ENCODE measurements around the gene ATP2C1. TPM values are rescaled to one million over a fixed set of nuclear protein-coding genes. Genes with fewer than 3 reads are reported as not detected.

Gene ATP2C1
- total and polyA plus RNA-seq, 2 donors (not counting 1 experiment from before 2014, with no cell fraction given) = 23.9 to 59.2 TPM

DNA sequence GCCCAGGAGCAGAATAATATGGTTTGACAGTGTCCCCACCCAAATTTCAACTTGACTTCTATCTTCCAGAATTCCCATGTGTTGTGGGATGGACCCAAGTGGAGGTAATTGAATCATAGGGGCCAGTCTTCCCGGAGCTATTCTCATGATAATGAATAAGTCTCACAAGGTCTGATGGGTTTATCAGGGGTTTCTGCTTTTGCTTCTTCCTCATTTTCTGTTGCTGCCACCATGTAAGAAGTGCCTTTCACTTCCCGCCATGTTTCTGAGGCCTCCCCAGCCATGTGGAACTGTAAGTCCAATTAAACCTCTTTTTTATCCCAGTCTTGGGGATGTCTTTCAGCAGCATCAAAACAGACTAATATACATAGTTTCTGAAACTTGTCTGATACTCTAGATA lies 28.4 kb upstream of the ATP2C1 start:
- peaks cover 6% of the 10 kb centered on the region for H3K27me3 Mint-ChIP-seq
- no peaks in the 10 kb centered on the region for H3K9me3 Mint-ChIP-seq (ENCODE audit: insufficient read depth)
- no peak overlapping the region for H3K27ac Mint-ChIP-seq
- Histone ChIP-seq H3K9ac (ENCODE audit: low read length) (no peak overlapping the region), H3K36me3 (replicated peaks in 1 of 2; ENCODE audit: control extremely low read depth in 1 of 2, control insufficient read depth in 1 of 2, extremely low read depth in 1 of 2, insufficient read depth in 2 of 2, low read length in 1 of 2) (no peaks in the 10 kb centered on the region), H3K4me1 (ENCODE audit: control insufficient read depth in 2 of 2, insufficient read depth in 2 of 2, low read length in 2 of 2) (no peaks in the 10 kb centered on the region), H2AFZ (ENCODE audit: insufficient read depth, low read depth, low read length, poor library complexity, severe bottlenecking) (no peak overlapping the region), H3K9me3 (ENCODE audit: control extremely low read depth in 1 of 3, control insufficient read depth in 2 of 3, insufficient read depth in 1 of 3, low read length in 2 of 3) (no peaks in the 10 kb centered on the region), H3K79me2 (ENCODE audit: control insufficient read depth, insufficient read depth, low read length) (no peaks in the 10 kb centered on the region), H4K20me1 (ENCODE audit: control insufficient read depth, insufficient read depth, low read length, poor library complexity, severe bottlenecking) (no peaks in the 10 kb centered on the region), H3K4me2 (replicated peaks; ENCODE audit: low read depth, low read length, poor library complexity, severe bottlenecking) (no peak overlapping the region), H3K27me3 (replicated peaks in 1 of 4; ENCODE audit: control extremely low read depth in 1 of 4, control insufficient read depth in 3 of 4, insufficient read depth in 4 of 4, low read length in 3 of 4) (peaks cover 0 to 5% (median 0%) of the 10 kb centered on the region in 4 experiments), H3K27ac (ENCODE audit: low read length in 2 of 2) (no peak overlapping the region), H3K4me3 (ENCODE audit: control extremely low read depth in 1 of 5, extremely low read depth in 1 of 5, insufficient read depth in 1 of 5, low read depth in 2 of 5, low read length in 4 of 5) (no peak overlapping the region)
- ChIA-PET POLR2A (no interaction called here), CTCF (no interaction called here)
- intact Hi-C loops (cut with micrococcal nuclease) = no loop called here
- TF ChIP-seq EZH2 (IDR thresholded peaks at IDR 0.05; ENCODE audit: borderline replicate concordance, insufficient read depth, low read depth, low read length, poor library complexity, severe bottlenecking) = no peak
- TF ChIP-seq, protein P1, sequence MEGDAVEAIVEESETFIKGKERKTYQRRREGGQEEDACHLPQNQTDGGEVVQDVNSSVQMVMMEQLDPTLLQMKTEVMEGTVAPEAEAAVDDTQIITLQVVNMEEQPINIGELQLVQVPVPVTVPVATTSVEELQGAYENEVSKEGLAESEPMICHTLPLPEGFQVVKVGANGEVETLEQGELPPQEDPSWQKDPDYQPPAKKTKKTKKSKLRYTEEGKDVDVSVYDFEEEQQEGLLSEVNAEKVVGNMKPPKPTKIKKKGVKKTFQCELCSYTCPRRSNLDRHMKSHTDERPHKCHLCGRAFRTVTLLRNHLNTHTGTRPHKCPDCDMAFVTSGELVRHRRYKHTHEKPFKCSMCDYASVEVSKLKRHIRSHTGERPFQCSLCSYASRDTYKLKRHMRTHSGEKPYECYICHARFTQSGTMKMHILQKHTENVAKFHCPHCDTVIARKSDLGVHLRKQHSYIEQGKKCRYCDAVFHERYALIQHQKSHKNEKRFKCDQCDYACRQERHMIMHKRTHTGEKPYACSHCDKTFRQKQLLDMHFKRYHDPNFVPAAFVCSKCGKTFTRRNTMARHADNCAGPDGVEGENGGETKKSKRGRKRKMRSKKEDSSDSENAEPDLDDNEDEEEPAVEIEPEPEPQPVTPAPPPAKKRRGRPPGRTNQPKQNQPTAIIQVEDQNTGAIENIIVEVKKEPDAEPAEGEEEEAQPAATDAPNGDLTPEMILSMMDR (IDR thresholded peaks at IDR 0.05) = no peak
- DNase-seq = no peak
- H3K4me1 Mint-ChIP-seq = no peaks in the 10 kb centered on the region
- no CpG with 5 or more reads among the region's 2 CpGs for WGBS (ENCODE audit: insufficient coverage)
- no peak overlapping the region for H3K4me3 Mint-ChIP-seq
- ATAC-seq (ENCODE audit: low read depth) = no peak

DNA sequence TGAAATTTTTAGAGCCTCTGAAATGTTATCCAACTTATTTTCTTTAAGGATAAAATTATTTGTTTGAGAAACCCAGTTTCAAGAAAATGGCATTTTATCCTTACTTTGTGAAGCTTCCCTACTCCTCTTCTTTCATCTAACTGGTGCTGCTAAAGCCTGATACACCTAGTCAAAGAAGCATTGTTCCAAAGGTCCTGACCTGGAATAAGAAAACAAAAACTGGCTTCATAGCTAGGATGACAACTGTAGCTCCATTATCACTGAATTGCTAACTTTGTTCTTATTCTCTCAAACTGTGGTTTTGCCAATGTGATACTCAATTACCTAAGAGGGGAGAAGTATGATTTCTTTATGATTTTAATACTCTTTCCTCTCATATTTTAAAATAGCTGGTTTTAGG lies 27.6 kb upstream of the ATP2C1 start:
- H3K27me3 ChIP-seq (replicated peaks in 1 of 4; ENCODE audit: control extremely low read depth in 1 of 4, control insufficient read depth in 3 of 4, insufficient read depth in 4 of 4, low read length in 3 of 4) = peaks cover 0 to under 1% (median 0%) of the 10 kb centered on the region in 4 experiments
- no peak overlapping the region for H3K27ac ChIP-seq (ENCODE audit: low read length in 2 of 2)
- H4K20me1 ChIP-seq (ENCODE audit: control insufficient read depth, insufficient read depth, low read length, poor library complexity, severe bottlenecking) = no peaks in the 10 kb centered on the region
- H3K4me3 ChIP-seq (ENCODE audit: control extremely low read depth in 1 of 5, extremely low read depth in 1 of 5, insufficient read depth in 1 of 5, low read depth in 2 of 5, low read length in 4 of 5) = no peak overlapping the region
- Mint-ChIP-seq H3K27ac (no peak overlapping the region), H3K9me3 (ENCODE audit: insufficient read depth) (no peaks in the 10 kb centered on the region), H3K4me3 (no peak overlapping the region), H3K4me1 (no peaks in the 10 kb centered on the region), H3K27me3 (peaks cover 3% of the 10 kb centered on the region)
- H3K4me1 ChIP-seq (ENCODE audit: control insufficient read depth in 2 of 2, insufficient read depth in 2 of 2, low read length in 2 of 2) = no peaks in the 10 kb centered on the region
- DNase-seq (no peak), ATAC-seq (ENCODE audit: low read depth) (no peak)
- TF ChIP-seq, protein P1 (IDR thresholded peaks at IDR 0.05) = no peak
- TF ChIP-seq EZH2 (IDR thresholded peaks at IDR 0.05; ENCODE audit: borderline replicate concordance, insufficient read depth, low read depth, low read length, poor library complexity, severe bottlenecking) = no peak
- POLR2A ChIA-PET = no interaction called here
- H2AFZ ChIP-seq (ENCODE audit: insufficient read depth, low read depth, low read length, poor library complexity, severe bottlenecking) = no peak overlapping the region
- no peaks in the 10 kb centered on the region for H3K9me3 ChIP-seq (ENCODE audit: control extremely low read depth in 1 of 3, control insufficient read depth in 2 of 3, insufficient read depth in 1 of 3, low read length in 2 of 3)
- CTCF ChIA-PET = no interaction called here
- H3K9ac ChIP-seq (ENCODE audit: low read length) = no peak overlapping the region
- H3K4me2 ChIP-seq (replicated peaks; ENCODE audit: low read depth, low read length, poor library complexity, severe bottlenecking) = no peak overlapping the region
- H3K79me2 ChIP-seq (ENCODE audit: control insufficient read depth, insufficient read depth, low read length) = no peaks in the 10 kb centered on the region
- no peaks in the 10 kb centered on the region for H3K36me3 ChIP-seq (replicated peaks in 1 of 2; ENCODE audit: control extremely low read depth in 1 of 2, control insufficient read depth in 1 of 2, extremely low read depth in 1 of 2, insufficient read depth in 2 of 2, low read length in 1 of 2)
- intact Hi-C loops (cut with micrococcal nuclease) = no loop called here

Data from B cell (primary cell).